Fibroblast of skin of right quadriceps (primary cell): ENCODE measurements around the gene FGFBP2.
A peak's percentile ranks its signal among the peaks of the same experiment; 100 is the strongest.

ENCODE experiments used
- DNase-seq: peaks from one replicate; pipeline ENCODE4 v3.0.0-alpha.2; 2013

Gene FGFBP2, protein sequence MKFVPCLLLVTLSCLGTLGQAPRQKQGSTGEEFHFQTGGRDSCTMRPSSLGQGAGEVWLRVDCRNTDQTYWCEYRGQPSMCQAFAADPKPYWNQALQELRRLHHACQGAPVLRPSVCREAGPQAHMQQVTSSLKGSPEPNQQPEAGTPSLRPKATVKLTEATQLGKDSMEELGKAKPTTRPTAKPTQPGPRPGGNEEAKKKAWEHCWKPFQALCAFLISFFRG

GRCh38 chr4:15963001-15963451 is at the start of gene FGFBP2:
Gene FGFBP2, minus strand, starts transcription at chr4:15963175. Its CDS starts 46 bp downstream, at chr4:15963129.
- DNase-seq, result peak; percentile 60

DNA sequence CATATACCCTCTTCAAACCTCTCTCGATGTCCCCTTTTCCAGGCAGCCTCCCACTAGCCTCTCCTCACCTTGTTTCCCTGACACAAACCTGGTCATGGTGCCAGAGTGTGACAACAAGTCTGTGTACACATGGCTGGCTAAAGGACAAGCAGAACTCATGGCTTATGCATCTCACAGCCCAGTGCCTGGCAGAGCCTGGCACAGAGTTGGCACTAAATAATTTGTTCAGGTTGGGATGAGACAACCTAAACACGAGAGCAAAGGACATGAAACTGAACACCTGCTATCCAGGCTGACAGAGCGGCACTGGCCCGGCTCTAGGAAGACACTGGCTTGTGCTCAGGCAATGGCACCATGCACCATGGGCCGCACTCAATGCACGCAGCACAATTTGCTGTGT is 48.2 kb upstream of the FGFBP2 start:
- no peak for DNase-seq

DNA sequence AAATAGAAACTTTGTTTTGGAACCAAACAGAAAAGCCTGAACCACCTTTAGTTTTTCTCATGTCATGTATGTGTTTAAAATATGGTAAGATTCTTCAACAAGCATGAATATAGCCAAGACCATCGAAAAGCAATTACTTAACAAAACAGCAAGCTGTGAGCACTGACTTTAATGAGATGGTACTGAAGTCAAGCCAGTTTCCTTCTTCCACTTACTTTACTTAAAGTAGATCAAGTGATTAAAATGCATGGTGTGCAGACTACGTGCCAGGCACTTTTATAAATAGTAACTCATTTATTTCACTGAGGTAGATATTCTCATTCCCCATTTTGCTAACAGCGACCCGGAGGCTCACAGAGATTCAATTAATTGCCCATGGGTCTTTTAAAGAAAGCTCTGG is 46.2 kb upstream of the FGFBP2 start:
- no peak for DNase-seq

DNA sequence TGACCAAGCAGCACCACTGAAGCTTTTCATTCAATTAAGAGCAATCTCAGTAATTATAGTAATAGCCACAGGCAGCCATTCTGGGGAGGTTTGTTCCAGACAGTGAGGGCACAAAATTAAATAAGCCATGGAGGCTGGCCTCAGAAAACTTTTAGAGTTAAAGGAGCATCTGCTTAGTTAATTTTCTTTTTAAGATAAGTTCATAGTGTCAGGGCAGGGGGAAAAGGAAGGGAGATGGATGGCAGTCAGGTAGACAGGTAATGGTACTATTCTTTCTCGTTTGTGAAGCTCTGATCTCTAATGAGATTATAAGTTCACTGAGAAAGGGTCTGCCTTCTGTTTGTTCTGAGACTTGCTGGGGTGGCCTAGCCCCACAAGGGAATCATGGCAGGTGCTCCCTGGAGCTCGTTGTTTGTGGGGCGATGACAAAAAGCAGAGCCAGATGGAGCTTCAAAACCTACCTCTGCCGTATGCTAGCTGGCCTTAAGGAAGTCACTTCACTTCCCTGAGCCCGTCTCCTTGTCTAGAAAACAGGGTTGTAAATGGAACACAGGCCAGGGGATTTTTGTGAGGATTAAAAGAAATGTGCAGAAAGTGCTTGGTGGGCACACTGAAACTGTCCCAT is 44.6 kb upstream of the FGFBP2 start:
- no peak for DNase-seq

- peak; percentile 63 for DNase-seq
These were observed 43.9 kb upstream of the FGFBP2 start for GRCh38 chr4:16006771-16007446.

- DNase-seq, result no peak
These were observed 42.7 kb upstream of the FGFBP2 start for GRCh38 chr4:16005676-16006075.

GRCh38 chr4:16001484-16001858 is 38.5 kb upstream of the FGFBP2 start:
- peak; percentile 69 for DNase-seq

- no peak for DNase-seq
These were observed 37.9 kb upstream of the FGFBP2 start for GRCh38 chr4:16000708-16001483.

GRCh38 chr4:15996773-15997172 is 33.8 kb upstream of the FGFBP2 start:
- DNase-seq, result no peak

- DNase-seq, result no peak
These were observed 32.9 kb upstream of the FGFBP2 start for GRCh38 chr4:15995826-15996225.

DNA sequence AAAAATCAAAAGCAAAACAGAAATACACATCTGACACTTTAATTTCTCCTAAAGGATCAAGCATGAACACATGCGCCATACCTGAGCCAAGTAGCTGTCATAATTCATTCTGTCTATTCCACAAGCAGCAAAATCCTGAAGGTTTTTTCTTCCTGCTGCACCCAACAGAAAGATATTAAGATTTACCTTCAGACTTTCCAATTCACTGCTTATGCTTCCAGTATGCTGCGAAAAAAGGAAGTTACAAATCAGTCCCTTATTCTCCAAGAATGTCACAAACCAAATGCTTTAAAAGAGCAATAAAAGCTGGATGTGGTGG is 29.2 kb upstream of the FGFBP2 start:
- no peak for DNase-seq

DNA sequence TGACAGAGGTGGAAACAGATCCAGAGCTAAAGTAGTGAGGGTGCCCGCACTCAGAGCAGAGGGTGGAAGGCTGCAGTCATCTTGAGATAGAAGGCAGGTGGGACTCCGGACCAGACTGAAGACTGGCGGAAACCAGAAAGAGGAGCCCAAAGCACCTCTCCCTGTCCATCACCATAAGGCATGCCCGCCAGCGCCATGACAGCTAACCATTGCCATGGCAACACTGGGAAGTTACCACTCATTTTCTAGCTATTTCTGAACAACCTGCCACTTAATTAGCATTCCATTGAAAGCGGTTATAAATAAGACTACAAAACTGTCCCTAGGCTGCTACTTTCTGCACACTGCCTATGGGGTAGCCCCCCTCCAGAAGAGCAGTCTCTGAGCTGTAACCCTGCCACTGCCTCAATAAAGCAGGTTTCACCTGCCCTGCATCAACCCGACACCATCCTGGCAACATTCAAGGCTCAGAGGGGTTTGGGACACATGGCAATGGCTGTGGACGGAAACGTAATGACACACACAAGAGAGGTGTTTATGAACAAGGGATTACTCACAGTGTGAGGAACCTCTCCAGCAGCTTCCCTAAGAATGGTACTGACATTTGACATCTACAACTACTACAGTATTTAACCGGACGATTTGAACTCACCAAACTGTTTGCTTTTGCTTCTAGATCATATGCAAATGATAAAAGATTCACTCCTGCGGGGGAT is 27.8 kb upstream of the FGFBP2 start:
- no peak for DNase-seq

- DNase-seq, result no peak
These were observed 26.4 kb upstream of the FGFBP2 start for GRCh38 chr4:15989424-15989823.

GRCh38 chr4:15988222-15988621 is 25.2 kb upstream of the FGFBP2 start:
- DNase-seq, result no peak

DNA sequence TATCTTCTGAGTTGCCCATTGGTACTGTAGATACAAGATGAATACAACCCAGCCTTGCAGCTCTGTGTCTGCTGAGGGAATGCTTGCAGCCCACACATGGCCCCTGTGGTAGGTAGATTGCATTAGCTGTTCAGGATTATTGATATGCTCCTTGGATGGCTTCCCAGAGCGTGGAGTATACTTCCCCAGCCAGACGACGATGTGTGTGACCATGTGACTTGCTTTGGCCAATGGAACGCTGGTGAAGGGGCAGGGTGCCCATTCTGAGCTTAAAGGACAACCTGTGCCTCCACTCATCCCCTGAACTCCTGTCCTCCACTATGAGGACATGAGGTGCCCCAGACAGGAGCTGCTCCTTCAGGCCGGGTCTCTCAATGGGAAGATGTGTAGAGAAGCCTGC is 23.9 kb upstream of the FGFBP2 start:
- no peak for DNase-seq

DNA sequence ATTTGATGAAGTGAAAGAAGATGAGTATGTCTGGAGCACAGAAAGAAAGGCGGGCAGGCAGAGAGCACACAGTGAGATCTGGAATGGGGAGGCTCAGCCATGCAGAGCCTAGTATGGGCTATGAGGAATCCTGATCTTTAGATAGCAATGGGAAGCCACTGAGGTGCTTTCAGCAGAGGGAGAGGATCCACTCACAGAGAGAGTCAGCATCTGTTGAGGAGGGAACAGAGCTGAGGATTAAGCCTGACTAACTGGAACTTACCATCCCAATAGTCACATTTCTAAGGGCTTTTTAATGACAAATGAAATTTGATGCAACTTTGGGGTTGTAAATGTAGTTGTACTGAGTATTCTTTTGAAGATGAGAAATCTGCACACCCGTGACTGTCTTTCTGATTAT is 20.6 kb upstream of the FGFBP2 start:
- no peak for DNase-seq

DNA sequence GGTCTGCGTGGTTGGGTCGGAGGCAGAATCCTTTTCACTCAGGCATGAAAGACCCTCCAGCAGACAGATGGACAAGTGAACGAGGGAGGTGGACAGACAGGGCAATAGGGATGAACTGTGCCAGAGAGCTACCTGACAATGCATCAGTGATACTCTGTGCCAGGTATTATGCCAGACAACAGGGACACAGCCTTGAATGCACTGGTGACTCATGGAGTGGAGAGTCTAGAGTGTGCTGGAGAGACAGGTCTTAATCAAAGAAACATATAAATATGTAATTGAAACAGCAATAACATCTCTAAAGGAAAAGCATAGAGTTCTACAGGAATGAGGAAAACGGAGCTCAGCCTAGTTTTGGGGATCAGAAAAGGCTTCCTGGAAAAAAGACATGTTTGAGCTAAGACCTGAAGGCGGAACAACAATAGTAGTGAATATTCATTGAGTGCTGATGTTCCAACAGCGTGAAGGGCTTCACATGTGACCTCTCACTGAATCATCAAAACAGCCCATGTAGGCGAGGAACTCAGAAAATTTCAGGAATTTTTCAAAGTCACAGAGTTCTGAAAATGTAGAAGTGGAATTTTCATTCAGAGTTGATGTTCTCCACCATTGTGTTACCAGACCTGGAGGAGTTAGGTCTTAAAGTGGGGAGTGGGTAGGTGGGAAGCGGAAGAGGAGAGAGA is 20.0 kb upstream of the FGFBP2 start:
- peak; percentile 14 for DNase-seq

GRCh38 chr4:15976456-15977447 is 13.8 kb upstream of the FGFBP2 start:
- DNase-seq, result no peak

DNA sequence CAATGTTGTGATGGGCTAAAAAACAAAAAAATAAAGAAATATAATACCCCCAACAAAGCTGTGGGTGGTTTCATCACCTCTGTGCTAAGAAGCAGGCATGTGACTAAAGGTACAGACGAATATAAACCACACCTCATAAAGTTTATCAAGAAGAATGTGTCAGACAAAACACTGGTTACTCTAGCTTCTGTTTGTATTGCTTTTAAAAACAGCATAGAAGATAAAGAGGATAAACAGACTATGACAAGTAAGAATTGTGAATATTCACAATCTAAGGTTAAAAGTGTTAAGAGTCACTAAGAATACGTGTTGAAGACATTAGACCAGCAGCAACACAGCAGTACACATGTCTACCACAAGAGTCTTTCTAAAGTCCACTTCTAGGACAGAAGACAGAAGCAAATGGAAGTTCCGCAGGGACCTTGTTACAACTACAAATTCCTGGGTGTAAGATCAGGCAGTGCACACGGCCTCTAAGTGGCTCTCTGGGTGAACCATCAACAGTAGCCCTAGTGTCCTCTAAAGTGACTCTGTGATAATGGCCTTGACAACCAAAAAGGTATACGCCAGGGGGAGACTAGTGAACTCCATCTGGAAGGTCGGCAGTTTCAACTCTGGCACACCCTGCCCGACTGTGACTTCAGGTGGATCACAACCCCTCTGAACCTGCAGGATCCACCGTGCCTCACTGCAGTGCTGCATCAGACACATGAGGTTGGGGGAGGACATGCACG is 8.3 kb upstream of the FGFBP2 start:
- DNase-seq, result no peak

DNA sequence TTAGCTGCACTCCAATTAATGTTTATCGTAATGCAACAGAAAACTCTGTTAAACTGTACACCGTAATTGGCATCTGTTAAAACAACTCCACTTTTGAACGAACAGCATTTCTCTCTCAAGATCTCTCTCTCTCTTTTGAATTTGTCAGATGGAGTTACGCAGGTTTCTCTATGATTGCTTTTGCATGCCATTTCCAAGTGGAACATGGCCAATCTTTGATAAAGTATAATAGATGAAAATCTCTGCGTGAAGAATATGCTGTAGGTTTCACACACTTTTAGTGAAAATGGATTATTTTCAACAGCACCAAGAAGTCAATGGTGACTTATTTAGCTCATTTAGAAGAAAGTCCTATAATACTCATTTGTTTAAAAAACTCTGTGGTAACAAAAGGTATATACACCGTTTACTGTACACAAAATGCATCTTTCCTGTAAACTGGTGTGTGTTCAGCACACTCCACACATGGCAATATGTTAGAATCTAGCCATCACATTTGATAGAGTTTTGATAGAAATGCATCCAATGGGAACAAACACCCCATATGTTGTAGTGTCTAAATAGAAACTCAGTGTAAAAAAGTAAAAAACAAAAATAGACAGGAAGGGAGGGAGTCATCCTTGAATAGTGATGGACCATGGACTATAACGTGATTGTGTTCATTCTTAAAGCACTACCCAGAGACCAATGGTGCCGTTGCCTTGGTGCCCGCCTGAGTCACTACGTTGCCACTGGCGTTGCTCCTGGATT is 5.8 kb upstream of the FGFBP2 start:
- DNase-seq, result no peak
